Body of pancreas (tissue), 4 donors: ENCODE measurements around the gene ACAA1. TPM values are rescaled to one million over a fixed set of nuclear protein-coding genes. Genes with fewer than 3 reads are reported as not detected.

Experiments
- ATAC-seq: fragments of 150-250 bp; one replicate; pipeline ENCODE4 v1.9.1; 2016
- DNase-seq, 4 donors: peaks; one replicate each; pipeline ENCODE4 v3.0.0-alpha.2; 2019
- H3K27ac ChIP-seq, 4 donors: fragments of 200-600 bp; sonication (generic); 1 replicate in 3 of 4; 2 replicates in 1 of 4; pipeline versions ENCODE4 v1.5.1 to v1.6.1; 2016 to 2019; ENCODE audit warnings: mild to moderate bottlenecking in 1 of 4, mixed read lengths in 1 of 4, moderate library complexity in 1 of 4
- H3K27me3 ChIP-seq, 2 donors: fragments of 200-600 bp; sonication (generic); one replicate each; pipeline ENCODE4 v1.6.0; 2016; ENCODE audit warnings: mild to moderate bottlenecking in 1 of 2
- H3K36me3 ChIP-seq, 2 donors: fragments of 200-600 bp; sonication (generic); replicated peaks in 1 of 2; 2 replicates each; pipeline ENCODE4 v1.5.1; 2016; ENCODE audit warnings: low read depth in 2 of 2; ENCODE audit not compliant: insufficient read depth in 1 of 2
- H3K4me1 ChIP-seq: fragments of 200-600 bp; sonication (generic); one replicate; pipeline ENCODE4 v1.6.0; 2016
- H3K4me3 ChIP-seq, 2 donors: fragments of 200-600 bp; sonication (generic); 1 replicate in 1 of 2; 2 replicates in 1 of 2; pipeline ENCODE4 v1.5.1; 2016 to 2019
- H3K9me3 ChIP-seq, 3 donors: fragments of 200-600 bp; sonication (generic); 1 replicate in 2 of 3; 2 replicates in 1 of 3; pipeline ENCODE4 v1.5.1; 2016
- POLR2A ChIP-seq, 3 donors: fragments of 450-650 bp; IDR thresholded peaks; one replicate each; pipeline ENCODE4 v1.6.1; 2016; ENCODE audit warnings: antibody characterized with exemption in 3 of 3, mild to moderate bottlenecking in 2 of 3
- WGBS, 2 donors: methylation state at CpG; one replicate each; pipeline ENCODE4 v1.1.5; 2017; 5-methylcytosine and 5-hydroxymethylcytosine counted together
- intact Hi-C: fragments of 100-400 bp; cut with DNase I; formaldehyde crosslinking; loops from one replicate; pipeline ENCODE4 v1.15.1; 2023
- total RNA-seq, 2 donors: library from RNA; depleted of rRNA; stranded (reverse); fragments of >200 nt; gene quantifications; one replicate each; pipeline ENCODE4 v1.1.0, GENCODE V29; 2016
- TF ChIP-seq, protein P1 (sequence below), 7 experiments: fragments of 450-650 bp in 4 of 7; fragments of 200-600 bp in 3 of 7; sonication (generic) in 3 of 7; IDR thresholded peaks; one replicate each; pipeline ENCODE4 v1.5.1; 2016 to 2019; ENCODE audit warnings: antibody characterized with exemption in 7 of 7

Gene ACAA1
- total RNA-seq, 2 donors from 2014 or later = 91.8 to 92.6 TPM

DNA sequence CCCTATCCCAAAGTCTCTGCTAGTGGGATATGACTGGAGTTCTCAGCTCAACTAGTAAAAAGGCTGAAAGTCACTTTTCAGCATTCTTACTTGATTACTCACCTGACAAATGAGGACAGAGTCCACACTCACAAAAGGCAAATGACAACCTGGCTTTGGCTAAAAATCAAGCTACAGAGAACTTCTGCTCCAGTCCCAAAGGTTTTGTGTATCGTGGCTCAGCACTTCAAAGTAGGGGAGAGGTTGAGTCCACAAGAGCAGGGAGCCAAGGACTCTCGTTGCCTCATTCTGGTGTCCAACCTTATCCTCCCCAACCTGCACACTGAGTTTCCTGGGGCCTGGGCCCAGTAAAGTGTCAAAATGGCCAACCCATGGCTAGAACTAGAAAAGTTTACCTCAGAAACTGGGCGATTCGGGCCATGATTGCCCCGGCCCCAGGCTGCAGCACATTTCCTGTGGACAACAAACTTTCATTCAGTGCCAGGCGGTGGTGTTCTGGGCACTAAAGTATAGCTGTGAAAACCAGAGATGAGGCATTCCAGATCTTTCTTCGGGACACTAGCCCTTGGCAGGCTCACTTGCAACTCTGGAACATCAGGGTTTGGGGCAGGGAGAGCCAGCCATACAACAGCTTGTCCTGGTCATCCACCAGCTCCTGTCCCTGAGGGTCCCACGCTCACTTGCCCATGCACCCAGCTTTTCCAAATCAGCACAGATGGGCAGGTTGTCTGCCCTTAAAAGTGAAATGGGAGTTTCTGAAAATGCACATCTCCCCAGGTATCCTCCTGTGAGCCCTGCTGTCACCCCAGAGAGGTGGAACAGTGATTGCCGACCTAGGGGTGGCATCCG, 3.1 kb downstream of the ACAA1 start:
- peaks cover 72% of the 10 kb centered on the region for H3K4me1 ChIP-seq
- DNase-seq = peak; percentile 41 to 74 (median 67)

DNA sequence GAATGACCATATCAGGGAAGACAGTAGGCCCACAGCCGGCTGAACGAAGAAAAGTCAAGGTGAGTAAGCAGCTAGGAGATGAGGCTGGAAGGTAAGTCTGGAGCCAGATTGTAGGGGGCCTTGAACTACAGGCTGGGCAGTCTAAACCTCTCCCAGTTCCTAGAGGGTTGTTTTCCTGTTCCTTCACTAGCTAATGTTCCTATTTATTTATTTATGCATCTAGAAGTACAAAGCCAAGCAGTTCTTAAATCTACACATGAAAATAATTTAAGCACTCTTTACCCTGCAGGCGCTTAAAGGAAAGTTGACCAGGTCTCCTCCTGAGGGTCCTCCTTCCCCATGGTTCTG, 3.7 kb downstream of the ACAA1 start:
- TF ChIP-seq, protein P1, sequence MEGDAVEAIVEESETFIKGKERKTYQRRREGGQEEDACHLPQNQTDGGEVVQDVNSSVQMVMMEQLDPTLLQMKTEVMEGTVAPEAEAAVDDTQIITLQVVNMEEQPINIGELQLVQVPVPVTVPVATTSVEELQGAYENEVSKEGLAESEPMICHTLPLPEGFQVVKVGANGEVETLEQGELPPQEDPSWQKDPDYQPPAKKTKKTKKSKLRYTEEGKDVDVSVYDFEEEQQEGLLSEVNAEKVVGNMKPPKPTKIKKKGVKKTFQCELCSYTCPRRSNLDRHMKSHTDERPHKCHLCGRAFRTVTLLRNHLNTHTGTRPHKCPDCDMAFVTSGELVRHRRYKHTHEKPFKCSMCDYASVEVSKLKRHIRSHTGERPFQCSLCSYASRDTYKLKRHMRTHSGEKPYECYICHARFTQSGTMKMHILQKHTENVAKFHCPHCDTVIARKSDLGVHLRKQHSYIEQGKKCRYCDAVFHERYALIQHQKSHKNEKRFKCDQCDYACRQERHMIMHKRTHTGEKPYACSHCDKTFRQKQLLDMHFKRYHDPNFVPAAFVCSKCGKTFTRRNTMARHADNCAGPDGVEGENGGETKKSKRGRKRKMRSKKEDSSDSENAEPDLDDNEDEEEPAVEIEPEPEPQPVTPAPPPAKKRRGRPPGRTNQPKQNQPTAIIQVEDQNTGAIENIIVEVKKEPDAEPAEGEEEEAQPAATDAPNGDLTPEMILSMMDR (IDR thresholded peaks at IDR 0.05) = no peak
- TF ChIP-seq POLR2A (IDR thresholded peaks at IDR 0.05) = no peak
- Histone ChIP-seq H3K36me3 (peaks cover 13 to 14% of the 10 kb centered on the region in 2 donors), H3K27ac (peak overlapping the region; percentile 64 to 92 (median 86)), H3K27me3 (no peaks in the 10 kb centered on the region), H3K9me3 (no peaks in the 10 kb centered on the region), H3K4me1 (peaks cover 70% of the 10 kb centered on the region), H3K4me3 (no peak overlapping the region)
- WGBS, 2 donors = 40 to 51% methylated on average over 3 of the region's 3 CpGs
- DNase-seq = no peak
- intact Hi-C loops = no loop called here
- no peak for ATAC-seq

More for the DNA sequence above, 3.1 kb downstream of the ACAA1 start:
- Histone ChIP-seq H3K4me3 (no peak overlapping the region), H3K27me3 (no peaks in the 10 kb centered on the region), H3K27ac (peak overlapping the region; percentile 64 to 92 (median 86)), H3K9me3 (no peaks in the 10 kb centered on the region), H3K36me3 (peaks cover 7 to 14% of the 10 kb centered on the region in 2 donors)
- WGBS, 2 donors = 57 to 58% methylated on average over 7 to 10 of the region's 10 CpGs
- peak; percentile 16 for ATAC-seq
- peak in 1 of 3 donors; percentile 21 for TF ChIP-seq POLR2A (IDR thresholded peaks at IDR 0.05)
- TF ChIP-seq, protein P1 (IDR thresholded peaks at IDR 0.05) = no peak
- intact Hi-C loops = no loop called here

DNA sequence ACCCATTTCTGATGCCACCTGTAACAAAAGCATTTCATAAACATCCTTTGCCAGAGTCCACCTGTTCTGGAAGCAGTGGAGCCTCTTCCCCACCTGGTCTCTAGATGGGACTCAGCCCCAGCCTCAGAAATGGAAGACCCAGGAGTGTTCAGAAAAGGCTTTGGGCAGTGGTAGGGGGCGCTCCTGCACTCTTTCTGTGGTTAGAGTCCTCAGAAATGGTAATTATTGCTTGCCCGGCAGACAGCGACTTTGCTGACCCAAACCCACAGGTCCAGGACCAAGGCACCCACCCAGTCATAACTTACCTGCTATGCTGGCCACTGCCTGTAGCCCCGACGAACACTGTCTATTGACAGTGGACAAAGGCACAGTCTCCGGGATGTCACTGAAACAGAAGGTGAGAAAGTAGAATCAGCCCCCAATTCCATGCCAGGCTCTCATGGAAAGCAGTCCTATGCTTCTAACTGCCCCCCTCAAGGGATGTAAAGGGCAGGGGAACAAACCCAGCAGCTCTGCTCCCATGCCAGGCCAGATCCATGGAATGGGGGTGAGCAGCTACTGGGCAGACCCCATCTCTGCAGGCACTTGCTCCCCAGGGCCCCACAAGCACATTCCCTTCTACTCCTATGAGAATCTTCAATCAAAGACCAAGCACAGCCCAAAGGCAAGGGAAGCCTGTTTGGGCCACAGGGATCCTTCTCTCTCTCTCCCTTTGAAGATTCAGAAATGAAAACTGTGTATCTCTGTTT, 5.1 kb downstream of the ACAA1 start:
- WGBS, 2 donors = 79% methylated on average over 4 to 6 of the region's 6 CpGs
- intact Hi-C loops = no loop called here
- H3K27ac ChIP-seq = peak overlapping the region in 3 of 4 donors; percentile 85 to 92 (median 87)
- H3K27me3 ChIP-seq = no peaks in the 10 kb centered on the region
- TF ChIP-seq POLR2A (IDR thresholded peaks at IDR 0.05) = no peak
- TF ChIP-seq, protein P1 (IDR thresholded peaks at IDR 0.05) = peak in 2 of 7 experiments; percentile 8 to 20
- DNase-seq (peak in 2 of 4 donors; percentile 14 to 43), ATAC-seq (no peak)
- H3K4me3 ChIP-seq = no peak overlapping the region
- H3K4me1 ChIP-seq = peaks cover 63% of the 10 kb centered on the region
- no peaks in the 10 kb centered on the region for H3K9me3 ChIP-seq
- H3K36me3 ChIP-seq = peaks cover 14 to 26% of the 10 kb centered on the region in 2 donors

DNA sequence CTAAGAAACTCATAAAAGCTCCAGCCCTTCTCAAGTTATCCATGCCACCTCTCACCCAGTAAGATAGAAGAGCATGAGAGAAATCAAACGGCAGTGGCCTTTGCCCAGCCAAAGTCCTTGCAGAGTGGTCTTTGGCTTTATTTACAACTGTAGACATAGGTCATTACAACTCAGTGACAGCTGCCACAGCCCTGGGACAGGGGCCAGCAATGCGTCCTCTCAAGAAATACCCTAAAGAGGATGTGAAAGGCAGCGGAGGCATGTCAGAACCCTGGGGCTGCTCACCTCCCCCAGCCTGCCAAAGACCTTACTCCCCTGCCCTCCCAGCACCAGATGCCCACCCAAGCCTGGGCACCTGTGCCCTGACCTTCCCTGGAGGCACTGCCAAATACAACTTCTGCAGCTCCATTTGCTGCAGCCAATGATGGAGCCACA, 6.3 kb downstream of the ACAA1 start:
- no peak for DNase-seq
- no peak overlapping the region for H3K27ac ChIP-seq
- no peak for ATAC-seq
- no peaks in the 10 kb centered on the region for H3K9me3 ChIP-seq
- H3K36me3 ChIP-seq = peaks cover 18 to 37% of the 10 kb centered on the region in 2 donors
- H3K27me3 ChIP-seq = no peaks in the 10 kb centered on the region
- intact Hi-C loops = no loop called here
- 68 to 69% methylated on average over 3 of the region's 3 CpGs for WGBS, 2 donors
- peaks cover 59% of the 10 kb centered on the region for H3K4me1 ChIP-seq
- no peak overlapping the region for H3K4me3 ChIP-seq
- TF ChIP-seq, protein P1 (IDR thresholded peaks at IDR 0.05) = no peak
- TF ChIP-seq POLR2A (IDR thresholded peaks at IDR 0.05) = no peak
